ENCODE measurements around the gene NLRP3.
"Not testable (repeated sequence)": the region's sequence is repeated elsewhere in the genome, so short reads cannot be mapped to it uniquely, and the experiment has no call there.

NLRP3 gene

GRCh38 chr1:247469141-247469535 is 53.2 kb downstream of the NLRP3 start:
- no peak for DNase-seq (ENCODE audit: low read depth)

- DNase-seq (ENCODE audit: low read depth): not testable (repeated sequence)
Measured at GRCh38 chr1:247470942-247471429, 55.0 kb downstream of the NLRP3 start.

- no peak for DNase-seq (ENCODE audit: low read depth)
Measured at GRCh38 chr1:247471445-247472016, 55.6 kb downstream of the NLRP3 start.

- DNase-seq (ENCODE audit: low read depth): no peak
Measured at GRCh38 chr1:247472035-247472434, 56.1 kb downstream of the NLRP3 start.

- no peak for DNase-seq (ENCODE audit: low read depth)
Measured at GRCh38 chr1:247474367-247474766, 58.4 kb downstream of the NLRP3 start.

- DNase-seq (ENCODE audit: low read depth): no peak
Measured at GRCh38 chr1:247475793-247476192, 59.8 kb downstream of the NLRP3 start.

GRCh38 chr1:247476328-247477058 is 60.5 kb downstream of the NLRP3 start:
- DNase-seq (ENCODE audit: low read depth): not testable (repeated sequence)

GRCh38 chr1:247482747-247483146 is 66.8 kb downstream of the NLRP3 start:
- DNase-seq (ENCODE audit: low read depth): no peak

GRCh38 chr1:247487057-247487456 is 71.1 kb downstream of the NLRP3 start:
- DNase-seq (ENCODE audit: low read depth): no peak

GRCh38 chr1:247491328-247491727 is 75.4 kb downstream of the NLRP3 start:
- DNase-seq (ENCODE audit: low read depth): no peak

- no peak for DNase-seq (ENCODE audit: low read depth)
Measured at GRCh38 chr1:247493106-247493505, 77.1 kb downstream of the NLRP3 start.

GRCh38 chr1:247494767-247495166 is 78.8 kb downstream of the NLRP3 start:
- DNase-seq (ENCODE audit: low read depth): no peak

GRCh38 chr1:247496581-247497285 is 80.8 kb downstream of the NLRP3 start:
- DNase-seq (ENCODE audit: low read depth): no peak
